ENCODE results near the gene SH2D7.

The SH2D7 gene

GRCh38 chr15:78092261-78093041 lies at the start of gene SH2D7:
Gene SH2D7, plus strand, starts transcription at chr15:78092561. Its CDS starts 24 bp downstream, at chr15:78092585.
- no peak for DNase-seq

- peak; percentile 74 for DNase-seq
Observed at GRCh38 chr15:78044407-78045155, 47.8 kb upstream of the SH2D7 start.

DNA sequence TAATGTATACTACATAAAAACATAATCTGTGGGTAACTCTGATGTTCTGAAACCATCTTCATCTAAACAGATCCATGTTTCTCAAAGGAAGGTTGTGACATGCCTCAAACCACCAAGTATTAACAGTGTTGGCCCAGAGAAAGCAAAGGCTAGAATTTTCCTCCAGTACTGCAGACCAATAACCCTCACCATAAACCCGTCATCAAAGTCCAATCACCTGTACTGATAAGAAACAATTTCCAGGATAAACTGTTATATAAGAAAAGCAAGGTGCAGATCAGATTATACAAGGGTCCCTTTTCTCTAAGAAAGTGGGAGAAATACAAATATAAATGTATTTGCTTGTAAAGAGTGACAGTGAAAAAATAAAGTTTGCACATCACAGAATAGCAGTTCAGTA lies 47.2 kb upstream of the SH2D7 start:
- no peak for DNase-seq

DNA sequence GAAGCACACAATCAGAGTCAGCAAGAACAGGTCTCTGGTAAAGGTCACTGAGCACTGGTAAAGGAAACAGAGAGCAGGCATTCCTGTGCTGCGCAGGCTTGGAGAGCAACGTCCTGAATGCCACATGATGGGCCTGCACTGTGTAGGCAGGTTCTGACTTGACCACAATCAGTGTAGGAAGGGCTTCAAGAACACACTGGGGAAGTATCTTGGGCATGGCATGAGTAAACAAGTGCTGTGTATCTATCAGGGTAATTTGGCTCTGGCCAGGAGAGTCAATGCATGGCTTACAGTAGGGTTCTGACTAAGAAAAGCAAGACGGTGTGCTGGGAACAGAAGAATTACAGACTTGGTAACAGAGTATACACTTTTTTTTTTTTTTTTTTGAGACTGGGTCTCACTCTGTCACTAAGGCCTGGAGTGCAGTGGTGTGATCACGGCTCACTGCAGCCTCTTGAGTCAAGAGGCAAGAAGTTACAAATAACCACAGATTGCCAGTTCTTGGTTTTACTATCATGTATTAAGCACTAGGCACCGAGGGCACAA lies 45.5 kb upstream of the SH2D7 start:
- peak; percentile 86 for DNase-seq

GRCh38 chr15:78047761-78048627 lies 44.4 kb upstream of the SH2D7 start:
- DNase-seq, result peak; percentile 70

- DNase-seq, result no peak
Observed at GRCh38 chr15:78048628-78048920, 43.8 kb upstream of the SH2D7 start.

GRCh38 chr15:78049691-78050440 lies 42.5 kb upstream of the SH2D7 start:
- DNase-seq, result peak; percentile 85

DNA sequence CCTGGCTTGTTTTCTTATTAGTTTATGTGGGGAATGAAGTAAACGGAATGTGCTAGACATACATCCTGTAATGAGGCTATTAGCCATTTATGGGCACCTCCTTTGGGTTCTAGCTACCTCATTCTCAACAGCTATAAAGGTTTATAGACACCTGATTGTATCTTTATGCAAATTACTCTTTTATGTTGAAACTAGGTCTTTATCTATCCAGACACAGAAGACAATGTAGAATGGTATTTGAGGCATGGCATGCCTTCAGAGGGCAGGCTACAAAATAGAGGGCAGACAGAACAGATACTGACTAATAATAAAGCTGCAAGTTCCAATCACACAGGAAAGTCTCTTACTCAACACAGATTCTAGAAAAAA lies 41.9 kb upstream of the SH2D7 start:
- no peak for DNase-seq

- peak; percentile 65 for DNase-seq
Observed at GRCh38 chr15:78050826-78051225, 41.5 kb upstream of the SH2D7 start.

- DNase-seq, result no peak
Observed at GRCh38 chr15:78051596-78051995, 40.8 kb upstream of the SH2D7 start.

DNA sequence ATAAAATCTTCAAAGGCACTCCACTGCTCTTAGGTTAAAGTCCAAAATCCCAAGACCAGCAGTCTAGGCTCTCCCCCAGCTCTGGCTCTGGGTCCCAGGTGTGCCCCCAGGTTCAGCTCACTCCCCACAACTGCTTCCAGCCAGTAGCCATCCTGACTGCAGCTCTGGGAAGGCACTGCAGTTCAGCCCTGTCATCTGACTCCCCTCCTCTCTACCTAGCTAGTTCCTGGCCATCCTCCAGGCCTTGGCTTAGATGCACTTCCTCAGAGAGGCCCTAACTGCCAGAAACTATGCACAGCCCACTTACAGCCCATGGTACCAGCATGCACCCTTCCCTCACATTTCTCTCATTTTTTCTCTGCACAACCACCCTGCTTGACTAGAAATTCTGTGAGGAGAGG lies 40.4 kb upstream of the SH2D7 start:
- no peak for DNase-seq

- no peak for DNase-seq
Observed at GRCh38 chr15:78052545-78052944, 39.8 kb upstream of the SH2D7 start.

DNA sequence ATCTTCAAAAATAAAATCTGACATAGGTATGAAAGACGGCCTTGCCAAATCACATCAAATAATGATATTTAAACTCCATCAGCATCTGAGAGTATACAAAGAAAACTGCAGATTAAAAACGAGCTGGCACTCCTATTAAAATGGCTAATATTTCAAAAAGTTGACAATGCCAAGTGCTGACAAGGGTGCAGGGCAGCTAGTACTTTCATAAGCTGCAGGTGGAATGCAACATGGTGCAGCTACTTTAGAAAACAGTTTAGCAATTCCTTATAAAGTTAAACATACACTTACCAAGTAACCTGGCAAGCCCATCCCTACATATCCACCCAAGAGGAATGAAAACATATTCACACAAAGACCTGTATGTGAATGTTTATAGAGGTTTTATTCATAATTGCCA lies 37.8 kb upstream of the SH2D7 start:
- DNase-seq, result no peak

DNA sequence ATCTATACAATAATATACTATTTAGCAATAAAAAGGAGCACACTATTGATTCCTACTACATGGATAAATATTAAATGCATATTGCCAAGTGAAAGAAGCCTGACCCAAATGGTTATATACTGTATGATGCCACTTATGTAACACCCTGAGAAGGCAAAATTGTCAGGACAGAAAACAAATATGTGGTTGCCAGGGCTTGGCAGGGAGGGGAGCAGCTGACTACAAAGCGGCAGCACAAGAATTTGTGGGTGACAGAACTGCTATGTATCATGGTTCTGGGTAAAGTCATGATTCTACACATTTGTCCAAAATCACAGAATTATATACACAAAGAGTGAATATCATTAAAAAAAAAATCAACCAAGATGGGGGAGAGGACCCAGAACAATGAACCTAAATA lies 37.4 kb upstream of the SH2D7 start:
- DNase-seq, result no peak

DNA sequence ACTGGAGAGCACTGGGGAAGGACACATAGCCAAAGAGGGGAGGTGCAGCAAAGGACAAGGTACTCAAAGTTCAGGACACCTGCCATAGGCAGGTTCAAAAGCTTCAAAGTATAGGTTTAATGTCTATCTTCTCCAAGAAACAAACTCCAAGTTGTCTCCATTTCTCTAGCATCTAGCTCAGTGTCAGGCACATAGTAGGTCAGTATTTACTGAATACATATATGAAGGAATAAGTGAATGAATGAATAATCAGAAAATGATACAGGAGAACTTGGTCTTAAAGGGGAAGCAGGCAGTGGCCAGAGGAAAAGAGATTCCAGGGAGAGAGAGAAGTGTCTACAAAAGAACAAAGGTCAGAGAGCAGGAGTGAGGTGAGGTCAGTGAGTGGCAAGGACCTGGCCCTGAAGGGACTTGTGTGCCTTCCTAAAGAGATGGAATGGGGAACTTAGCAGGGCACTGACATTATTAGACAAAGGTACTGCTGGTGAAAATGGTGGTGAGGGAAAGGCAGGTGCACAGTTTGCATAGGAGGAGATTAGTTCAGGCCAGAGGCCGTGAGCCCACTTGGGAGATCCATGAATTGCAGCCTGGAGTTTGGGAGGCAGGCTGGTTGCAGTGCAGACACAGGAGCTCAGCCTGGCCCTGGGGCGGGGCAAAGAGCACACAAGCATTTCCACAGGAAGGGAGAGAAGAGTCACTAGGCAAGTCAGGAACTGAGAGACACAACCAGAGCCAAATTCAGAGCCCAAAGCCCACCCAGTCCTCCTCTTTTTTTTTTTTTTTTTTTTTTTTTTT lies 36.2 kb upstream of the SH2D7 start:
- DNase-seq, result no peak

DNA sequence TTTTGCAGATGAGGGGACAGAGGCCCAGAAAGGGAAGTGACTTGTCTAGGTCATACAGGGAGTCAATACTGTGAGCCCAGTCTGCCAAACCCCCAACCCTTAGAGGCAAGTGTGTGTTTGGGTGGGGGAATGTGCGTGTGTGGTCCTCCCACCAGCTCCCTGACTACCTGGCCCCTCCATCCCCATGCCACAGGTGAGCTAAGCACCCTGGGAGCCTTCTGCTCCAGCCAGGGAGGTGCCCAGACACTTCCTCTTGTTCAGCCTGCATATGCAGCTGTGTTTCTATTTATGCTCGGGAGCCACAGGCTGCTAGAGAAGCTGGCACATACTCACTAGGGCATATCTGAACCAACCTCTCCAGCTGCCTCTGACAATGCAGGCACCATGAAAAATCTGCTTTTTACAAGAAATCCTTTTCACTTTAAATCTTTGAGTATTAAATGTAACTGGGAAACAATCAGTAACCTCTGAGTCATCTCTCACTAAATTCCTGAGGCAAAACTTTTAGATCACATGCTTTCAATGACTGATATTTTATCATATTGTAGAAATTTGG lies 35.6 kb upstream of the SH2D7 start:
- DNase-seq, result no peak

- DNase-seq, result no peak
Observed at GRCh38 chr15:78057803-78058202, 34.6 kb upstream of the SH2D7 start.

- DNase-seq, result no peak
Observed at GRCh38 chr15:78058401-78058935, 33.9 kb upstream of the SH2D7 start.

DNA sequence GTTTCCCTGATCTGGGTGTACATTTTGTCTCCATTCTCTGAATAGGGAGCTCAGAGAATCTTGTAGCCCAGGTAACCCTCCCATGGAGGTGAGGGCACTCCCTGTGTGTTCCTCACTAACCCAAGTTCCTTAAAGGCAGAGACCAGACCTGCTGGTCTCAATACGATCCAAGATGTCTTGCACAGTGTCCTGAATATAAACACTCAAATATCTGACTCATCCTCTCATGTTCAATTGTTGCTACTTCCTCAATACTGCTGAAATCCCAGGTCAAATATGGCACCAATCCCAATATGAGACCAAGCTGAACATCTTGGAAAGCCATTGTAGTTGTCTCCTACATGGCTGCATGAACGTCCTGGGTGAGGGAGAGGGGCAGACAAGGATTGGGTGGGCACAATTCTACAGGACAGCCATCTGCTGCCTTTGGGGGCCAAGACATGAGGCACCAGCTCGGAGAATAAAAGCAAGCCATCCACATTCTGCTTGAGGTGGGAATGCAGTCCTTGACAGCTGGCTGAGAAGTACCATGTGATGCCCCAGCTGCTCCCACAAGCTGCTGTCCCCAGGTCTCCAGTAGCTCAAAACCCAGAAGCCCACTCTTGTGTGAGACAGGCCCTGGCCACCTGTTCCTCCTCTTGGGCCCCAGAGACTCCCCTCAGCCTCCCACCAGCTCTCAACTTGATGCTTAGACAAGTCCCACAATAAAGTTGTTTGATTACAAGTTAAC lies 33.1 kb upstream of the SH2D7 start:
- DNase-seq, result no peak

GRCh38 chr15:78060232-78060631 lies 32.1 kb upstream of the SH2D7 start:
- DNase-seq, result no peak

Data from activated CD4-positive, alpha-beta T cell treated with anti-CD3 and anti-CD28 coated beads, Interleukin-2, amount 50 U/mL, for 16 hours (primary cell).